ENCODE measurements around the gene FAM13A.

FAM13A gene

GRCh38 chr4:89029591-89029990, 27.4 kb downstream of the FAM13A start:
- no peak for TF ChIP-seq CTCF (IDR thresholded peaks at IDR 0.05; ENCODE audit: control insufficient read depth, insufficient read depth, low read depth, low read length, missing control alignments)
- DNase-seq (ENCODE audit: low read depth), result no peak
- no peak overlapping the region for H3K4me3 ChIP-seq (ENCODE audit: control insufficient read depth, low read depth, low read length)

DNA sequence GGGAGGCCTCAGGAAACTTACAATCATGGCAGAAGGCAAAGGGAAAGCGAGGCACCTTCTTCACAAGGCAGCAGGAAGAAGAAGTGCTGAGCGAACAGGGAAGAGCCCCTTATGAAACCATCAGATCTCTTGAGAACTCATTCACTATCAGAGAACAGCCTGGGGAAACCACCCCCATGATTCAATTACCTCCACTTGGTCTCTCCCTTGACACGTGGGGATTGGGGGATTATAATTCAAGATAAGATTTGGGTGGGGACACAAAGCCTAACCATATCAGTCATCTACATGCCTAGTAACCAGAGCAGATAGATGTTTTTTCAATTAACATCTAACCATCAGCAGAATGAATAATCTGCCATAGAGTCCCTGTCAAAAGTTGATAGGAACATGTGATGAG, 30.4 kb downstream of the FAM13A start:
- H3K4me3 ChIP-seq (ENCODE audit: control insufficient read depth, low read depth, low read length), result no peak overlapping the region
- no peak for TF ChIP-seq CTCF (IDR thresholded peaks at IDR 0.05; ENCODE audit: control insufficient read depth, insufficient read depth, low read depth, low read length, missing control alignments)
- DNase-seq (ENCODE audit: low read depth), result no peak

DNA sequence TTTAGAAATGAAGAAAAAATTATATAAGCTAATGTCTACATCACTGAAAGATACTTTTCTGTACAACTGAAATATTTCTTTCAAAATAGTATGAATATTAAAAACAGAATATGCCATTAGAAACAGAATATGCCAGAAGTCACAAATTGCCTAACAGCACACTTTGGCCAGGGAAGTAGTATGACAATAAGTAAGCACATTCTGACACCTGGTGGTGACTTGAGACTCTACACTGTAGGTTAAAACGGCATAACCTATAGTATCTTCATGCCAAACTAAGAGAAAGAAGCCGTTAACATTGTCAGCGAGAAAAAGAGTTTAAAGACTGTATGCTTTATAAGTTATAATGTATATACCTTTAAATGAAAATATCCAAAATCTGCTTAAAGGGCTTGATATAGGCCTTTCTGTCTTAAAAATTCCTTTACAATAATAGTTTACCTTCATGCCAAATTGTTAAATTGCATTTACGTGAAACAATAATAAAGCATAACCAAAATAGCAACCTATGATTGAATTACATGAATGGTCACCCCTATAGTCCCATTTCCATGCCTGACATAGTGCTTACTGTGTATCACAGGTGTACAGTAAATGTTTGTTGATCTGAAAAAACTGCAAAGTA, 32.8 kb downstream of the FAM13A start:
- TF ChIP-seq CTCF (IDR thresholded peaks at IDR 0.05; ENCODE audit: control insufficient read depth, insufficient read depth, low read depth, low read length, missing control alignments), result peak; percentile 65
- DNase-seq (ENCODE audit: low read depth), result peak; percentile 51
- no peak overlapping the region for H3K4me3 ChIP-seq (ENCODE audit: control insufficient read depth, low read depth, low read length)

- DNase-seq (ENCODE audit: low read depth), result no peak
- no peak for TF ChIP-seq CTCF (IDR thresholded peaks at IDR 0.05; ENCODE audit: control insufficient read depth, insufficient read depth, low read depth, low read length, missing control alignments)
- H3K4me3 ChIP-seq (ENCODE audit: control insufficient read depth, low read depth, low read length), result no peak overlapping the region
These were observed 33.8 kb downstream of the FAM13A start for GRCh38 chr4:89023140-89023539.

- no peak for TF ChIP-seq CTCF (IDR thresholded peaks at IDR 0.05; ENCODE audit: control insufficient read depth, insufficient read depth, low read depth, low read length, missing control alignments)
- no peak overlapping the region for H3K4me3 ChIP-seq (ENCODE audit: control insufficient read depth, low read depth, low read length)
- no peak for DNase-seq (ENCODE audit: low read depth)
These were observed 34.4 kb downstream of the FAM13A start for GRCh38 chr4:89022426-89023128.

DNA sequence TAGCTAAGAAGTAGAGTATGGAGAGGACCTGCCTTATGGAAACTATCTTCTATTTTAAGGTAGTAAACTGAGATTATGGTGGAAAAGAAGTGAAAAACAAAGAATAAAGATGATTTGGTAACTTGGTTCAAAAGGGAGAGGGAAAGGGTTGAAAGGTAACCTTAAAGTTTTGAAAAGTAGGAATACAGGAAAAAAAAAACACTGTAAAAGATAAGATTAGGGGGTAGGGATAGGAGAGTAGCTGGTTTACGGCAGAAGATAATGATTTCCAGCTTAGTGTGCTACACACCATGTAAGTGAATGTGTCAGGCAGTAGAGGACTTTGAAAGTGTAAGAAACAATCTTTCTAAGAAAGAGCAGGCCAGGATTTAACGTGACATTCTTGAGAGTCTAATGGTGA, 35.3 kb downstream of the FAM13A start:
- H3K4me3 ChIP-seq (ENCODE audit: control insufficient read depth, low read depth, low read length), result no peak overlapping the region
- no peak for TF ChIP-seq CTCF (IDR thresholded peaks at IDR 0.05; ENCODE audit: control insufficient read depth, insufficient read depth, low read depth, low read length, missing control alignments)
- DNase-seq (ENCODE audit: low read depth), result no peak

Data from AG09309 (cell line).